Measurements from ENCODE around the gene VSIR. TPM values are rescaled to one million over a fixed set of nuclear protein-coding genes. Genes with fewer than 3 reads are reported as not detected.

Gene VSIR
- polyA plus RNA-seq (2011; rRNA removed) (78.7 and 169 TPM in 2 replicates), polyA minus RNA-seq (2011; rRNA and poly(A)+ RNA removed) (49.8 and 62.7 TPM in 2 replicates)

DNA sequence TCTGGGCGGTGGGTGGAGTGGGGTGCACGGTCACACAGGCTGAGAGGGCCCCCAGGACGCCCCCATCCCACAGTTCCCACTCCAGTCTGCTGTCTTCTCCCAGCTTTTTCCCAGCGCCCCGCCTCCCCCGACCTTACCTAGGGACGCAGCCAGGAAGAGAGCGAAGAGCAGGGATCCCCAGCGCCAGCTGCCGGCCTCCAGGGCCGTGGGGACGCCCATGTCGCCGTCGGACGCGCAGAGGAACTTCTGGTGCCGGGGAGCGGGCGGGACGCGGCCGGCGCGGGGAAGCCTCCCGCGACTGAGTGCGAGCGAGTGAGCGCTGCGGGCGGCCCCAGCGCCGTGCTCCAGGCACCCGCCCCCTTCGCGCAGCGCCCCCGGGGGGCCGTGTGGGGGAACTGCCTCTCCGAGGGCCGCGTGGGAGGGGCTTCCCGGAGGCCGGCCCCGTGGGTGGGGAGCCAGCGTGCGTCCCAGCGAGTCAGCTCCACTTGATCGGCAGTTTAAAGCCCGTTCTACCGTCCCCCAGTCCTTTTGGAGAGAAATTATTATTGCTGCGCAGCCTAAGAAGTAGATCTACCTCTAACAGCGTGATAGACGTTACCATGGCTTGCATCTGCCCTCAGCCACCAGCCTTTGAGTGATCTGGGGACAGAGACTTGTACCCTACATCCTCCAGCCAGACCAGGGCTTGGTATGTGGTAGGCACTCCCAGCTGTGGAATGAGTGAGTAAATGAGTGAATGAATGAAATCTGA lies at the start of gene VSIR:
VSIR (minus strand) TSS at position 300 of the 751 bp plus-strand sequence; CDS start at position 219, 81 bp downstream.
- POLR2A ChIA-PET = interaction anchor here (0.6 kb wide), 2 partner anchors 11 to 13 kb away, joined by 4 to 5 read pairs; no protein-coding TSS in a partner anchor
- DNase-seq (ENCODE audit: low read depth) = peak; percentile 41
- CTCF ChIA-PET = interaction anchor here (0.6 to 6.3 kb wide), 41 partner anchors 9 to 460 kb away, joined by 3 to 50 read pairs (median 5); partner anchors contain the start of gene SLC29A3
- Histone ChIP-seq H3K27me3 (ENCODE audit: control insufficient read depth, insufficient read depth, low read length) (no peaks in the 10 kb centered on the region), H3K36me3 (ENCODE audit: control insufficient read depth, insufficient read depth, low read length) (peaks cover 1% of the 10 kb centered on the region; the same call in 1 of the 2 replicates), H3K4me3 (ENCODE audit: low read depth, low read length) (peak within 1 kb of the TSS; percentile 85)
- TF ChIP-seq, protein P1, sequence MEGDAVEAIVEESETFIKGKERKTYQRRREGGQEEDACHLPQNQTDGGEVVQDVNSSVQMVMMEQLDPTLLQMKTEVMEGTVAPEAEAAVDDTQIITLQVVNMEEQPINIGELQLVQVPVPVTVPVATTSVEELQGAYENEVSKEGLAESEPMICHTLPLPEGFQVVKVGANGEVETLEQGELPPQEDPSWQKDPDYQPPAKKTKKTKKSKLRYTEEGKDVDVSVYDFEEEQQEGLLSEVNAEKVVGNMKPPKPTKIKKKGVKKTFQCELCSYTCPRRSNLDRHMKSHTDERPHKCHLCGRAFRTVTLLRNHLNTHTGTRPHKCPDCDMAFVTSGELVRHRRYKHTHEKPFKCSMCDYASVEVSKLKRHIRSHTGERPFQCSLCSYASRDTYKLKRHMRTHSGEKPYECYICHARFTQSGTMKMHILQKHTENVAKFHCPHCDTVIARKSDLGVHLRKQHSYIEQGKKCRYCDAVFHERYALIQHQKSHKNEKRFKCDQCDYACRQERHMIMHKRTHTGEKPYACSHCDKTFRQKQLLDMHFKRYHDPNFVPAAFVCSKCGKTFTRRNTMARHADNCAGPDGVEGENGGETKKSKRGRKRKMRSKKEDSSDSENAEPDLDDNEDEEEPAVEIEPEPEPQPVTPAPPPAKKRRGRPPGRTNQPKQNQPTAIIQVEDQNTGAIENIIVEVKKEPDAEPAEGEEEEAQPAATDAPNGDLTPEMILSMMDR (IDR thresholded peaks at IDR 0.05; ENCODE audit: insufficient read depth, low read depth, low read length) = peak; percentile 67

DNA sequence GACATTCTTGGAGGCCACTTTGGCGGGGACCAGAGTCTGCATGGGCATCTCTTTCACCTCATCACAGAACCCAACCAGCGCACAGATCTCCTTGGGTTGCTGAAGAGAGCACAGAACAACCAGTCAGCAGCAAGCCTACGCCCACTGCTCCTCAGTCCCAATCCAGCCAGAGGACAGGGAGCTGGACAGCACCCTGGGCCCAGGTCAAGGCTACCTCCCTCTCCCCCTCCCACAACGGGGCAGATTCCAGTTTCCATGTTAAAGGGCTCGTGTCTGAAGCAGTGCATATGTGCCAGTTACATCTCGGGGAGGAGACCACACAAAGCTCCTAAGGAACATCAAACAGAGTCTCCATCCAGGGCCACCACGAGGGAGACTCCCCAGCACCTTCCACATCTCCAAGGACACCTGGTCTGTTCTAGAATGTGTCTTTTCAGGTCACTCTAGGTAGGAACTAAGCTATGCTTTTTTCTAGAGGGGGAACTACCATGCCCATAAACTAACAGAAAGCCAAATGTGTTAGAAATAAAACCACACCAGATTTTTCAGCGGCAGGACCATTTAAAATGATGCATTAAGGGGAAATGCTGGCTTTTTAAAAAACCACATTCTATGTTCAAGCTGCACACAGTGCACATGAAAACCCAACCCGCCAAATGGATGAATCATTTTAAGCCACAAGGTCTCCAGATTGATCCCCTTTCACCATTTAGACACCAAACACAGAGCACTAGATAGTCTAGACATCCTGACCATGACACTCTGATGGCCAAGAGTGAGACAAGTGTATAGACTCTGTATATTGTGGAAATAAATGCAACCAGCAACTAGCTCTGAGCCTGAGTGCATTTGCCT lies 48.8 kb upstream of the VSIR start:
- Histone ChIP-seq H3K4me3 (ENCODE audit: low read depth, low read length) (no peak overlapping the region), H3K36me3 (ENCODE audit: control insufficient read depth, insufficient read depth, low read length) (peaks cover 55% of the 10 kb centered on the region), H3K27me3 (ENCODE audit: control insufficient read depth, insufficient read depth, low read length) (no peaks in the 10 kb centered on the region)
- TF ChIP-seq, protein P1 (IDR thresholded peaks at IDR 0.05; ENCODE audit: insufficient read depth, low read depth, low read length) = no peak
- ChIA-PET CTCF (interaction anchor here (0.7 to 1.7 kb wide), 5 partner anchors 9 to 402 kb away, joined by 3 to 10 read pairs (median 4); no protein-coding TSS in a partner anchor), POLR2A (interaction anchor here (0.6 kb wide), 1 partner anchor 18 kb away, joined by 4 read pairs; no protein-coding TSS in a partner anchor)
- peak; percentile 22 for DNase-seq (ENCODE audit: low read depth)

DNA sequence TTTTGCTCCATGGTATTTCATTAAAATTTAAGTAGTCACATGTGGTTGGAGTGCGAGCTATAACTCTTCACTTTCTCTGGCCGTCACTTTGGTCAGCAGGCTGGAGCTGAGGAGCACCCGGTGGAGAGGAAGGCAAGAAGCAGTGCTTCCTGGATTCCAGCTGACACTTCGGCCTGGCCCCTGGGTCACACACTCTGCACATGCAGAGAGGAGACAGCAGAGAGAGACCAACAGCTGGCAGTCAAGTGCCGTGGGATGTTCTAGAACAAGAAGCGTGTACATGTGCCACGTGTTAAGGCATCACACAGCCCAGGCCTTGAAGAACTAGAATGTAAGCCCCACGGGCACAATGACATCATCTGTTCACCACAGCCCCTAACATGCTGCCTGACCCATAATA lies 47.6 kb upstream of the VSIR start:
- TF ChIP-seq, protein P1 (IDR thresholded peaks at IDR 0.05; ENCODE audit: insufficient read depth, low read depth, low read length) = no peak
- DNase-seq (ENCODE audit: low read depth) = no peak
- no peaks in the 10 kb centered on the region for H3K27me3 ChIP-seq (ENCODE audit: control insufficient read depth, insufficient read depth, low read length)
- ChIA-PET POLR2A (no interaction called here), CTCF (interaction anchor here (1.0 kb wide), 1 partner anchor 48 kb away, joined by 3 read pairs; the partner anchor contains the start of gene VSIR)
- peaks cover 63% of the 10 kb centered on the region for H3K36me3 ChIP-seq (ENCODE audit: control insufficient read depth, insufficient read depth, low read length)
- H3K4me3 ChIP-seq (ENCODE audit: low read depth, low read length) = no peak overlapping the region

DNA sequence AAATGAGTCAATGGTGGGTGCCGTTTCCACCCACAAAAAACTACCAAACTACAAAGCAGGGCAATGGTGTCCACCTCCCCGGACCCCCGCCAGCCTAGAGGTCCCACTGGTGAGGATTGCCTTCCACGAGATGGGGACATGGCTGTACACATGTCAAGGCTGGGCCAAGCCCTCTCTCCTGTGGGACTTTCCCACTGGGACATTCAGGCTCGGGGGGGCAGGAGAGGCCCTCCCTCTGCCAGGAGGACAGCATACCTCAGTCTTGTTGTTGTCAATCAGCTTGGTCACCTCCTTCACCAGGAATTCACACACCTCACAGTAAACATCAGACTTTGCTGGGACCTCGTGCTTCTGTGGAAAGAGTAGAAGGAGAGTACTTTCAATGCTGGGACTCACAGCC lies 46.7 kb upstream of the VSIR start:
- Histone ChIP-seq H3K36me3 (ENCODE audit: control insufficient read depth, insufficient read depth, low read length) (peaks cover 65% of the 10 kb centered on the region), H3K4me3 (ENCODE audit: low read depth, low read length) (no peak overlapping the region), H3K27me3 (ENCODE audit: control insufficient read depth, insufficient read depth, low read length) (no peaks in the 10 kb centered on the region)
- TF ChIP-seq, protein P1 (IDR thresholded peaks at IDR 0.05; ENCODE audit: insufficient read depth, low read depth, low read length) = no peak
- no peak for DNase-seq (ENCODE audit: low read depth)
- ChIA-PET CTCF (interaction anchor here (4.8 kb wide), 1 partner anchor 76 kb away, joined by 17 read pairs; no protein-coding TSS in a partner anchor), POLR2A (no interaction called here)
